Non-pigmented ciliary epithelial cell (primary cell): ENCODE results near the gene LY9.

Experiments used
- DNase-seq: peaks from one replicate; pipeline ENCODE4 v3.0.0-alpha.2; 2010; ENCODE audit warnings: low read depth

The LY9 gene, protein sequence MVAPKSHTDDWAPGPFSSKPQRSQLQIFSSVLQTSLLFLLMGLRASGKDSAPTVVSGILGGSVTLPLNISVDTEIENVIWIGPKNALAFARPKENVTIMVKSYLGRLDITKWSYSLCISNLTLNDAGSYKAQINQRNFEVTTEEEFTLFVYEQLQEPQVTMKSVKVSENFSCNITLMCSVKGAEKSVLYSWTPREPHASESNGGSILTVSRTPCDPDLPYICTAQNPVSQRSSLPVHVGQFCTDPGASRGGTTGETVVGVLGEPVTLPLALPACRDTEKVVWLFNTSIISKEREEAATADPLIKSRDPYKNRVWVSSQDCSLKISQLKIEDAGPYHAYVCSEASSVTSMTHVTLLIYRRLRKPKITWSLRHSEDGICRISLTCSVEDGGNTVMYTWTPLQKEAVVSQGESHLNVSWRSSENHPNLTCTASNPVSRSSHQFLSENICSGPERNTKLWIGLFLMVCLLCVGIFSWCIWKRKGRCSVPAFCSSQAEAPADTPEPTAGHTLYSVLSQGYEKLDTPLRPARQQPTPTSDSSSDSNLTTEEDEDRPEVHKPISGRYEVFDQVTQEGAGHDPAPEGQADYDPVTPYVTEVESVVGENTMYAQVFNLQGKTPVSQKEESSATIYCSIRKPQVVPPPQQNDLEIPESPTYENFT

GRCh38 chr1:160795951-160796383 is at the start of gene LY9:
LY9 (plus strand) TSS chr1:160796174; CDS start chr1:160796188, 14 bp downstream.
- no peak for DNase-seq

- DNase-seq: no peak
Measured at GRCh38 chr1:160746836-160747500, 49.0 kb upstream of the LY9 start.

DNA sequence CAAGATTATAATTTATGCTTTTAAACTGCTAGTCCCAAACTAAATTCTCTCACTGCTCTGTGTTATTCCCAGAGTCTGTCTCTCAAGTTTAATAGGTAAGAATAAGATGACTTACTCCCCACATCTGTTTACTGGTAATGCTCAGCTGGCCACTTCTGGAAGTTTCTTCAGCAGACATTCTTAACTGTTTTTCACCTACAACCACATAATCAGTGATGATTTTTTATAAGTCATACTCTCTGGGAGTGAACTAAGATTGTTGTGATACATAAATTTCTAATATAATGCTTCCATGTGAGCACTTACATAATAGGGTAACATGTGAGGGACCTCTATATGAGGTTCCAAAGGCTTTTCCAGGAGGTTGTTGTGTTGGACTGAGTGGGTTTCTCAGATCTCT is 48.3 kb upstream of the LY9 start:
- DNase-seq: no peak

DNA sequence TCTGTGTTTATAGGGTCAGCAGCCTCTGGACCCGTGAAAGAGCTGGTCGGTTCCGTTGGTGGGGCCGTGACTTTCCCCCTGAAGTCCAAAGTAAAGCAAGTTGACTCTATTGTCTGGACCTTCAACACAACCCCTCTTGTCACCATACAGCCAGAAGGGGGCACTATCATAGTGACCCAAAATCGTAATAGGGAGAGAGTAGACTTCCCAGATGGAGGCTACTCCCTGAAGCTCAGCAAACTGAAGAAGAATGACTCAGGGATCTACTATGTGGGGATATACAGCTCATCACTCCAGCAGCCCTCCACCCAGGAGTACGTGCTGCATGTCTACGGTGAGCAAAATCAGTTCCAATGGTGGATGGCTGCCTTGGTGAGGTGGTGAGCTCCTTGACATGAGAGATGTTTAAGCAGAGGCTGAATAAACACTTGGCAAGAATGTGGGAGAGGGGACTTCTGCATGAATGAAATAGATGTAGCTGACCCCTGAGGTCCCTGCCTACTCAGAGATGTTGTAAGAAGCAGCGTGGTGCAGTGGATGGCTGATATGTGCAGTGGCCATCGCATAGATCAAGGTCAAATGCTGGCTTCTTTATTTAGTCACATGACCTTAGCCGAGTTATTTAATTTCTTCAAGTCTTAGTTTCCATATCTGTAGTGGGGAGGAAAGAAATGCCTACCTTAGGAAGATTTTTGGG is 47.6 kb upstream of the LY9 start:
- DNase-seq: no peak

DNA sequence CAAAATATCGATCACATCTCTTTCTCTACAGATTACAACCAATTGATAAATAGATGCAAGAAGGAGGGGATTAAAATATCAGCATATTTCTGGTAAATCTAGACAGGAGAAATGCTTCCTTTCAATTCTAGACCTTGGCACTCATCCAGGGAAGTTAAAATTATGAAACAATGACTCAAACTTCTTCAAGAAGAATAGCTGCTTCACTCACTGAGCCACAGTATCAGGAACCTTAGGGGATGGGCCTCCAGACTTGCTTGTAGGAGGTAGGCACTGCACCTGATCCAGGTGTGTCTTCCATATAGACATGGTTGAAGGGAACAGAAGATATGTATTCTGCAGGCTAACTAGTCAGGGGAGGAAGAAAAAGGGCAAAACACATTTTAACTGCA is 47.1 kb upstream of the LY9 start:
- DNase-seq: no peak

DNA sequence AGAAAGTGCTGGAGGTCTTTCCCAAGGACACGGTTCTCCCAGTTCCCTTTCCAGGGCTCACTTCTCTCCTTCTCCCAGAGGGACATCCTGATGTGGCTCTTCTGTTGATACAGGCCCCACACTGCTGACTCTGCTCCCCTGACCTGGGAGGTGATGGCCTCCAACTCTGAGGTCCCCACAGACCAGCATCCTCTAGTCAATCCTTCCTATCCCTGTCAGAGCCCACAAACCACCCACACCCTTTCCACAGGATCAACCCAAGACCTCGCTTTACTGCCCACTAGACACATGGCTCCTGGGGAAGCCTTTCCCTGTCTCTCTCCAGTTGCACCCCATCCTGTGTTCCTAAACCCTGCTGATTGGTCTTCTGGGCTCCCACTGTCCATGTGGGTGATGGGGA is 45.4 kb upstream of the LY9 start:
- no peak for DNase-seq

- DNase-seq: no peak
Measured at GRCh38 chr1:160752406-160752805, 43.6 kb upstream of the LY9 start.

DNA sequence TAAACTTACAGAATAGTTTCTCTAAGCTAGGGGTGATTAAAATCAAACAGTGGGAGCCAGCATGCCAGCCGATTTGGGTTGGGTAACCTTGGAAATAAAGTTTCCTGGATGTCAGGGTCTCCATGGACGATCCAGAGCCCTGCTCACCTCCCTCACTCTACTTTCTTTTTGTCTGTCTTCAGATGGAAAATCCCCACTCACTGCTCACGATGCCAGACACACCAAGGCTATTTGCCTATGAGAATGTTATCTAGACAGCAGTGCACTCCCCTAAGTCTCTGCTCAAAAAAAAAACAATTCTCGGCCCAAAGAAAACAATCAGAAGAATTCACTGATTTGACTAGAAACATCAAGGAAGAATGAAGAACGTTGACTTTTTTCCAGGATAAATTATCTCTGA is 43.0 kb upstream of the LY9 start:
- DNase-seq: no peak

DNA sequence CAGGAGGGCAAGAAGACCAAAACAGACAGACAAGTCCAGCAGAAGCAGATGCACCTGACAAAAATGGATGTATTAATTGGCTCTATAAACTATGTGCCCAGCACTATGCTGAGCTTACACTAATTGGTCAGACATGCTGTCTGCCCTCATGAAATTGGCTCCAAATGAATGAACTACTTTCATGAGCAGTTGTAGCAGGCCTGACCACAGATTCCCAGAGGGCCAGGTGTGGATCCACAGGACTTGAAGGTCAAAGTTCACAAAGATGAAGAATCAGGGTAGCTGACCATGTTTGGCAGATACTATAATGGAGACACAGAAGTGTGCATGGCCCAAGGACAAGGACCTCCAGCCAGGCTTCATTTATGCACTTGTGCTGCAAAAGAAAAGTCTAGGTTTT is 42.4 kb upstream of the LY9 start:
- DNase-seq: no peak

DNA sequence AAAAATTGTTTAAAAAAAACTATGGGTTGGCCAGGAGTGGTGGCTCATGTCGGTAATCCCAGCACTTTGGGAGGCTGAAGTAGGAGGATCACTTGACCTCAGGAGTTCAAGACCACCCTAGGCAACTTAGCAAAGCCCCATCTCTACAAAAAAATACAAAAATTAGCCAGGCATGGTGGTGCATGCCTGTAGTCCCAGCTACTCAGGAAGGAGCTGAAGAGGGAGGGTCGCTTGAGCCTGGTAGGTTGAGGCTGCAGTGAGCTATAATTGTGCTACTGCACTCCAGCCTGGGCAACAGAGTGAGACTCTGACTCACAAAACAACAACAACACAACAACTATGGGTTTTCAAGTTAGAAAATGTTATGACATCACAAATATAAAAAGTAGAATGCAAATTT is 40.5 kb upstream of the LY9 start:
- DNase-seq: no peak

GRCh38 chr1:160755911-160756848 is 39.8 kb upstream of the LY9 start:
- no peak for DNase-seq

- no peak for DNase-seq
Measured at GRCh38 chr1:160756849-160757201, 39.1 kb upstream of the LY9 start.

GRCh38 chr1:160758521-160758920 is 37.5 kb upstream of the LY9 start:
- no peak for DNase-seq

GRCh38 chr1:160759740-160760139 is 36.2 kb upstream of the LY9 start:
- DNase-seq: no peak

GRCh38 chr1:160761046-160761445 is 34.9 kb upstream of the LY9 start:
- no peak for DNase-seq

GRCh38 chr1:160761886-160762285 is 34.1 kb upstream of the LY9 start:
- no peak for DNase-seq

GRCh38 chr1:160763993-160764392 is 32.0 kb upstream of the LY9 start:
- DNase-seq: no peak

GRCh38 chr1:160767395-160768294 is 28.3 kb upstream of the LY9 start:
- DNase-seq: no peak

DNA sequence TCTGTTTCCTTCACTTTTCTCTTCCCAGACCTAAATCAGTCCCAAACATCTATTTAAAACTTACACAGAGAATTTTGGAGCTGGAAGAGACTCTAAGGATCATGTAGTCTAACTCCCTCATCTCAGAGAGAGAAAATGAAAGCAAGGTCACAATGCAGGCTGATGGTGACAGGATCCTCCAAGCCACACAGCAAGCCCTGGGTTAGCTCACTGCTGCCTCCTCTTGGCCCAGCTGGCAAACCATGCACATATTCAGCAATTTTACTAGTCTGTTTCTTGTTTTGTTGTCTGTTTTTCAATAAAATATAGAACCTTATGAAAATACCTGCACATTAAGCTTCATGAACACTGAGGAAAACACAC is 27.7 kb upstream of the LY9 start:
- DNase-seq: no peak

DNA sequence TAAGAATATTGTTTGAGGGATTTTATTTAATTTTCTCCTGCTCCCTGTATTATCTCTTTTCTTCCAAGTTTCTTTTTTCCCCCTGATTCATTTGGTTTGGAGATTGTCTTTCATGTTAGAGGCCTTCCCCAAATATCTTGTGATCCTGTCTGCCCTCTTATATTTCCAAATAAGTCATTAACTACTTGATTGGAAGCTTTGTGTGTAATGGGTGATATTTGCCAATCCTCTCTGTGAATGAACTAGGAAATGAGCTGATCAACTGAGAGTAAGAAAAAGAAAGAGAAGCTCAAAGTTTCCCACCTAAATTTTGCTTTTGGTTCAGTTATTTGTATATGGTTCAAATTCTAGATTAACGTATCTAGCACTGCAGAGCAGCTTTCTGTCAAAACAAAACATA is 23.6 kb upstream of the LY9 start:
- DNase-seq: no peak

GRCh38 chr1:160773093-160773492 is 22.9 kb upstream of the LY9 start:
- DNase-seq: no peak
